BLaER1 treated with 17β-estradiol and CSF1 and Interleukin-3, amounts not matched to agents 10 nM and 100 nM (cell line): ENCODE data around the gene EHBP1L1.
A peak's percentile ranks its signal among the peaks of the same experiment; 100 is the strongest.

Experiments
- H3K27ac ChIP-seq, 11 experiments: shearing (Covaris generic); formaldehyde crosslinking; 2 replicates each; pipeline ENCODE4 v1.8.1; 2022
- H3K27me3 ChIP-seq, 11 experiments: shearing (Covaris generic); formaldehyde crosslinking; 2 replicates each; pipeline ENCODE4 v1.8.1; 2022
- H3K36me3 ChIP-seq, 11 experiments: shearing (Covaris generic); formaldehyde crosslinking; 2 replicates each; pipeline ENCODE4 v1.8.1; 2022
- H3K4me1 ChIP-seq, 10 experiments: shearing (Covaris generic); formaldehyde crosslinking; 2 replicates each; pipeline ENCODE4 v1.8.1; 2022
- H3K4me2 ChIP-seq, 11 experiments: shearing (Covaris generic); formaldehyde crosslinking; 2 replicates each; pipeline ENCODE4 v1.8.1; 2022
- H3K4me3 ChIP-seq, 10 experiments: shearing (Covaris generic); formaldehyde crosslinking; 2 replicates each; pipeline ENCODE4 v1.8.1; 2022
- H3K9ac ChIP-seq, 11 experiments: shearing (Covaris generic); formaldehyde crosslinking; 2 replicates each; pipeline ENCODE4 v1.8.1; 2022
- H3K9me3 ChIP-seq, 11 experiments: shearing (Covaris generic); formaldehyde crosslinking; replicated peaks in 1 of 11; 2 replicates each; pipeline ENCODE4 v1.8.1; 2022
- H4K20me1 ChIP-seq, 11 experiments: shearing (Covaris generic); formaldehyde crosslinking; 2 replicates each; pipeline ENCODE4 v1.8.1; 2022
- Cebpa-rat ChIP-seq, 11 experiments: shearing (Covaris generic); IDR thresholded peaks; 2 replicates each; pipeline ENCODE4 v1.8.1; 2022

The EHBP1L1 gene

DNA sequence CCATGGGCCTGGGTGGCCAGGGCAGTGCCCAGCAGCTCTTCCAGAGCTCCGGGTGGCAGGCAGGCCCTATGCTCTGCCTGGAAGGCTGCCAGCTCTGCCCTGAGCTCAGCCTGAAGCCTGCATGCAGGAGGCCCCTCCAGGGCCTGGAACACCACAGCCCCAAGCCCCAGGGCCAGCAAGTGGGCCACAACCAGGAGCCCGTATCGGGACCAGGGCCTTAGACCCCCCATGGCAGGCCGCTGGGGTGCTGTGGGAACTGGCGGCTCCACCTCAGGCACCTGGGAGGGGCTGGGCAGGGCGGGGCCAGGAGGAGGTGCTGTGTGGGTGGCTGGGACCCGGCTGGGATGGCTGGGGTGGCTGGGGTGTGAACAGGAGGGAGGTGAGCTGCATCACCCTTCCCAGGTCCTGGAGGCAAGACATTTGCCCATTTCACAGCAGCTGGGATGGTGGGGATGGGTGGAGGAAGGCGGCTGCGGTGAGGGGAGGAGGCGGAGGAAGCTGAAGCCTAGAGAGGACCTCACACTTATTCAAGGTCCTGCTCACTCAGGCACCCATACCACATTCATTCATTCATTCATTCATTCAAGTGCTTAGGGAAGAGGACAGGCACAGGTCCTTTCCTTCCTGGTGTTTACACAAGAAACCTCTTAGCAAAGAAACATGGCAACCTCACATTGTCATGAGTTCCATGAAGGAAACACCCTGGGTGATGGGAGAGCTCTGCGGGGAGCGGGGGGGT lies 19.9 kb downstream of the EHBP1L1 start, which contains the start of gene KCNK7:
Gene KCNK7 (minus strand): TSS at position 258 of the 739 bp plus-strand sequence. CDS start 28 bp downstream, at position 230.
- Histone ChIP-seq H3K27ac (peak within 1 kb of the TSS in 8 of 11 experiments; percentile 2 to 54 (median 46); a peak in 17 of 22 replicates), H3K9me3 (no peaks in the 10 kb centered on the region), H3K4me2 (peak within 1 kb of the TSS; percentile 36 to 71 (median 55)), H3K36me3 (peaks cover 55 to 69% (median 62%) of the 10 kb centered on the region in 11 experiments), H3K9ac (peak within 1 kb of the TSS; percentile 8 to 66 (median 46); a peak in 14 of 22 replicates), H3K27me3 (no peaks in the 10 kb centered on the region), H3K4me1 (peaks cover 16 to 49% (median 38%) of the 10 kb centered on the region in 10 experiments), H4K20me1 (peaks cover 15 to 93% (median 36%) of the 10 kb centered on the region in 11 experiments; a peak in 17 of 22 replicates), H3K4me3 (no peak within 1 kb of the TSS; a peak in 1 of 20 replicates)
- TF ChIP-seq Cebpa-rat (IDR thresholded peaks at IDR 0.05): no peak

DNA sequence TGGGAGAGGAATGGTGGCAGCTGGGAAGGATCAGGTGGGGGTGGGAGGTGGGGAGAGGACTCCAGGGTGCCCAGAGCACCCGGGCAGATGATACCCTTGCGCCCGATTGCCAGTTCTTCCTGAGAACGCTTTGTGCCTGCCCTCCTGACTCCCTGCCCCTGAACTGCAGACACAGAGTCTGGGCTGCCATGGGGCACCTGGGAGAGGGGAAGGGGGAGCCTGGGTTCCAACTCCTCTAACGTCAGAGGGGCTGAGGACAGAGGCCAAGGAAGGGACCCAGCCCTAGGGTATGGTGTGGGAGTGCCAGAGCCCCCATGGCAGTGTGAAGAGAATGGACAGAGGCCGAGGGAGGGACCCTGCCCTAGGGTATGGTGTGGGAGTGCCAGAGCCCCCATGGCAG lies 20.7 kb downstream of the EHBP1L1 start:
- Histone ChIP-seq H4K20me1 (peaks cover 15 to 93% (median 40%) of the 10 kb centered on the region in 11 experiments; a peak in 17 of 22 replicates), H3K9ac (no peak overlapping the region)
- TF ChIP-seq Cebpa-rat (IDR thresholded peaks at IDR 0.05): no peak

DNA sequence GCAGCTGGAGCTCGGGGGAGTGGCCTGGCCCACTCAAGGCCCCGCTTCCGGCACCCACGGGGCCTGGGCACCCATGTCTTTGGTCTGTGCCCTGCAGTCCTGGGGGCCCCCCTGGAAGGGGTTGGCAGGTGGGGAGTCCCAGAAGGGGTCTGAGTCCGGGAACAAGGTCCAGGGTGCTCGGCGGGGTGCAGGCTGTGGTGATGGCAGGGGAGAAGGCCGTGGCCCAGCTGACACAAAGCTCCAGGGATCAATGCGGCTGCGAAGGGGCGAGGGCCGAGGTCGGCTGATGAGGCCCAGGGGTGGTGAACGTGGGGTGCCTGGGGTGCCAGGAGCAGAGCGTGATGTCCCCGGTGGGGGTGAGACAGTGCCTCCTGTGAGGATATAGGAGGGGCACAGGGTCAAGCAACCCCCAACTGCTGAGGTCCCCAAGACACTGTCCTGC lies 22.4 kb downstream of the EHBP1L1 start:
- Histone ChIP-seq H3K27ac (no peak overlapping the region; a peak in 1 of 22 replicates), H3K36me3 (peaks cover 51 to 71% (median 61%) of the 10 kb centered on the region in 11 experiments), H3K9me3 (no peaks in the 10 kb centered on the region), H3K4me3 (no peak overlapping the region), H3K27me3 (no peaks in the 10 kb centered on the region), H3K4me1 (peaks cover 25 to 48% (median 40%) of the 10 kb centered on the region in 10 experiments), H3K9ac (0 out of 22 replicates have a peak overlapping the region, but pooled peaks of 1 of the 11 experiments have one; percentile 2), H3K4me2 (peak overlapping the region in 1 of 11 experiments; percentile 42; a peak in 1 of 22 replicates), H4K20me1 (peaks cover 14 to 93% (median 35%) of the 10 kb centered on the region in 11 experiments; a peak in 18 of 22 replicates)
- TF ChIP-seq Cebpa-rat (IDR thresholded peaks at IDR 0.05): no peak

More for the DNA sequence above, 20.7 kb downstream of the EHBP1L1 start:
- Histone ChIP-seq H3K4me1 (peaks cover 16 to 49% (median 38%) of the 10 kb centered on the region in 10 experiments), H3K27ac (peak overlapping the region in 5 of 11 experiments; percentile 28 to 50 (median 40); a peak in 6 of 22 replicates), H3K27me3 (no peaks in the 10 kb centered on the region), H3K36me3 (peaks cover 55 to 70% (median 61%) of the 10 kb centered on the region in 11 experiments), H3K9me3 (no peaks in the 10 kb centered on the region), H3K4me2 (peak overlapping the region in 5 of 11 experiments; percentile 13 to 42 (median 33); a peak in 6 of 22 replicates), H3K4me3 (no peak overlapping the region)

DNA sequence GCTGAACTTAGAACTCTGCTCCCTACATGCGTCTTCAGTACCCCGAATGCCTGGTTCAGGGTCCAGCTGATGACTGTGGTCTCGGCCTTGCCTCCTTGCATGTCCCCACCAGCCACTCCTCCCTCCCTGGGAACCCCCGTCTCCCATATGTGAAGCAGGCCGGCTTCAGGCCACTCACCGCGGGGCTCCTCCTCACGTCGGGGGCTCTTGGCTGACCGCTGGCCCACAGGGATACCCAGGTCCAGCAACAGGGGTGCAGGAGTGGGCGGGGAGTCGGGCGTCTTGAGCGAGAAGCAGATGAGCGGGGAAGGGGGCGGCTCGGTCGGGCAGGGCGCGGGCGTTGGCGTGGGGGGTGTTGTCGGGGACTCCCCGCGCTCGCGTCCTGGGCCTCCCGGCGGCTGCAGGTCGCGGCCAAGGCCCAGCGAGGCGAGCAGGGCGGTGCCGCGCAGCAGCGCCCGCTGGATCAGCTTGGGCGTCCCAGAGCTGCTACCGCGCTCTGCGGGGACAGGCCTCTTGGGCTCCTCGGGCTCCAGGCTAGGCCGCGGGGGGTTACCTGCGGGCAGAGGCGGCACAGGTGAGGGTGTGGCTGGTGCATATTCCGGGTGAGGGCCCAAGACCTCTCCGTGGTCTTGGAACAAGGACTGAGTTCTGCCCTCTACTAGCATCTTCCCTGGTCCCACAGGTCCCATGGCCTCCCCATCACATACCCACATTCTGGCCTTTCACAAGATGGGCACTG lies 23.5 kb downstream of the EHBP1L1 start:
- Histone ChIP-seq H3K27me3 (no peaks in the 10 kb centered on the region), H3K4me3 (no peak overlapping the region), H3K36me3 (peaks cover 58 to 77% (median 67%) of the 10 kb centered on the region in 11 experiments), H3K4me1 (peaks cover 14 to 53% (median 35%) of the 10 kb centered on the region in 10 experiments), H4K20me1 (peaks cover 6 to 93% (median 32%) of the 10 kb centered on the region in 11 experiments; a peak in 17 of 22 replicates), H3K27ac (no peak overlapping the region), H3K9me3 (no peaks in the 10 kb centered on the region), H3K4me2 (no peak overlapping the region), H3K9ac (no peak overlapping the region)
- TF ChIP-seq Cebpa-rat (IDR thresholded peaks at IDR 0.05): no peak

DNA sequence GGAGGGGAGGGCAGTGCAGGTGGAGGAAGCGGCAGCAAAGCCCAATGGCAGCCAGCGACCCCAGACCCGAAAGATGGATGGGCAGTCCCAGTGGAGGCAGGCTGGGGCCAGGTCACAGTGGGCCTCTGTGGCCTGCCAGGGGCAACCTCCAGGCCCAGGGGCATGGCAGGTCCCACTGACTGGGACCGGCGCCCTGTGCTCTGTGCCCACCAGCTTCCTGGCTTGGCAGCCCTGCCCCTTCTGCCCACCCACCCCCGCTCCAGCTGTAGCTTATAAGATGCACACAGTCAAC lies 24.0 kb downstream of the EHBP1L1 start:
- TF ChIP-seq Cebpa-rat (IDR thresholded peaks at IDR 0.05): no peak
- no peak overlapping the region for H3K4me2 ChIP-seq
- no peaks in the 10 kb centered on the region for H3K27me3 ChIP-seq
- H3K36me3 ChIP-seq: peaks cover 63 to 82% (median 72%) of the 10 kb centered on the region in 11 experiments
- no peak overlapping the region for H3K4me3 ChIP-seq
- H3K4me1 ChIP-seq: peaks cover 12 to 50% (median 32%) of the 10 kb centered on the region in 10 experiments
- H3K27ac ChIP-seq: no peak overlapping the region
- no peak overlapping the region for H3K9ac ChIP-seq
- H4K20me1 ChIP-seq: peaks cover 6 to 93% (median 31%) of the 10 kb centered on the region in 11 experiments; a peak in 17 of 22 replicates
- no peaks in the 10 kb centered on the region for H3K9me3 ChIP-seq

DNA sequence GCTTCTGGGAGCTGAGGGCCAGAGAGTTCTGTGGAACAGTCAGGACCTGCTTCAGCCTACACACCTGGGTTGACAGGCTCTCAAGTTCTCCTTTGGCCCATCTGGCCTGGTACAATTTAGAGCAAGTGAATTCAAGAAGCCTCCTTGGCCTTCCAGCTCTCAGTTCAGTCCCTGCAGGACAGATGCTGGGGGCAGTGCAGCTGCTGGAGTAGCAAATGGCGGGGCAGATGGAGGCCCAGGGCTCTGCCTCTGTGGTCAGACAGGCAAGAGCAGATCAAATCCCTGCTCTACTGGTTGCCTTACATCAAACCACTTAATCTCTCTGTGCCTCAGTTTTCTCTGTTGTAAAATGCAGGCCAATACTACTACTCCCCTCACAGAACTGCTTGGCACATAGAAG lies 28.4 kb downstream of the EHBP1L1 start:
- Histone ChIP-seq H3K9ac (peak overlapping the region in 1 of 11 experiments; percentile 23; a peak in 1 of 22 replicates), H4K20me1 (peaks cover 10 to 97% (median 60%) of the 10 kb centered on the region in 11 experiments), H3K36me3 (peaks cover 87 to 100% (median 95%) of the 10 kb centered on the region in 11 experiments), H3K27ac (peak overlapping the region in 1 of 11 experiments; percentile 5; a peak in 1 of 22 replicates), H3K4me3 (no peak overlapping the region), H3K9me3 (no peaks in the 10 kb centered on the region), H3K27me3 (no peaks in the 10 kb centered on the region), H3K4me1 (peaks cover 7 to 25% (median 20%) of the 10 kb centered on the region in 10 experiments), H3K4me2 (peak overlapping the region in 1 of 11 experiments; percentile 6; a peak in 1 of 22 replicates)
- no peak for TF ChIP-seq Cebpa-rat (IDR thresholded peaks at IDR 0.05)

DNA sequence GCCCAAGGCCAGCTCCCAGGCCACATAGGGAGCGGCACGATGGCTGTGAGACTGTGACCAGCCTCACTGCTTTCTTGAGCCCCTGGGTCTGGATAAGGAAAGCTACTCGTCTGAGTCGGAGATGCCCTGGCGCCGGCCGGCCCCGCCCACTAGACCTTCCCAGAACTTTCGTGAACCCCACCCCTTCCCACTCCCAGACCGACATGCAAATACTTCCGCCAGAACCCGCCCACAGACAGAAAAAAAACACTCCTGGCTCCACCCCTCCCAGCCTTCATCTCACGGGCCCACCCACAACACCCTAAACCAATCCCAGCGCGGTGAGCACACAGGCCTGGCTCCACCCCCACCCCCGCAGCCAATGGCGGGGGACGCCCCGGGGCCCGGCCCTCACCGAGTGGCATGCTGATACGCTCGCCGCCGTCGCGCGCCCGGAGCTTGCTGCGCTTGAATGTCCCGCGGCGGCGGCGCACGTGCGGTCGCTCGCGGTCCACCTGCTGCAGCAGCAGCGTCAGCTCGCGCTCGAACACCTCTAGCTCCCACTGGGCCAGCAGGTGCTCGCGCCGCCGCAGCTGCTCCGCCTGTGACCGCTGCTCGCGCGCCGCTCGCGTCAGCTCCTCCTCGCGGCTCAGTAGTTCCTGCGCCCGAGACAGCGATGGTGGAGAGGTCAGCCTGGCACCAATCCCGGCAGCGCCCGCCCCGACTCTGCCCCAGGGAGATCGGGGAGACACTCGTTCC lies 31.2 kb downstream of the EHBP1L1 start:
- 0 out of 22 replicates have a peak overlapping the region, but pooled peaks of 1 of the 11 experiments have one; percentile 5 for H3K4me2 ChIP-seq
- TF ChIP-seq Cebpa-rat (IDR thresholded peaks at IDR 0.05): no peak
- no peaks in the 10 kb centered on the region for H3K27me3 ChIP-seq
- 0 out of 22 replicates have a peak overlapping the region, but pooled peaks of 2 of the 11 experiments have one; percentile 10 to 19 for H3K9ac ChIP-seq
- peaks cover 38 to 100% (median 84%) of the 10 kb centered on the region in 11 experiments for H4K20me1 ChIP-seq
- H3K4me3 ChIP-seq: no peak overlapping the region
- peaks cover 35 to 50% (median 46%) of the 10 kb centered on the region in 10 experiments for H3K4me1 ChIP-seq
- no peaks in the 10 kb centered on the region for H3K9me3 ChIP-seq
- H3K36me3 ChIP-seq: peaks cover 78 to 97% (median 93%) of the 10 kb centered on the region in 11 experiments
- peak overlapping the region in 1 of 11 experiments; percentile 32; a peak in 1 of 22 replicates for H3K27ac ChIP-seq
